GM18499 (cell line): ENCODE measurements around the gene SEPTIN2.
"Not testable (repeated sequence)": the region's sequence is repeated elsewhere in the genome, so short reads cannot be mapped to it uniquely, and the experiment has no call there.

Source experiments
- ATAC-seq: cut with Tn5 transposase; IDR thresholded peaks from one replicate; pipeline ENCODE4 v1.9.1; 2021; ENCODE audit warnings: moderate number of reproducible peaks; ENCODE audit not compliant: insufficient read depth, unreplicated experiment

The SEPTIN2 gene

GRCh38 chr2:241312082-241312481 lies 3.6 kb upstream of the SEPTIN2 start:
- ATAC-seq, result no peak

GRCh38 chr2:241313543-241314095 lies 2.1 kb upstream of the SEPTIN2 start:
- no peak for ATAC-seq

GRCh38 chr2:241314226-241315092 lies 1.3 kb upstream of the SEPTIN2 start:
- no peak for ATAC-seq

- ATAC-seq, result peak; percentile 45
These were observed 439 bp upstream of the SEPTIN2 start, which contains the start of gene HDLBP for GRCh38 chr2:241315093-241315878. HDLBP (minus strand) TSS chr2:241315672; CDS start chr2:241266869, 48,803 bp downstream.

GRCh38 chr2:241316825-241317224 lies 1.1 kb downstream of the SEPTIN2 start:
- ATAC-seq, result no peak

- ATAC-seq, result no peak
These were observed 1.7 kb downstream of the SEPTIN2 start for GRCh38 chr2:241317391-241317790.

GRCh38 chr2:241318830-241319229 lies 3.1 kb downstream of the SEPTIN2 start:
- ATAC-seq, result not testable (repeated sequence)

- no peak for ATAC-seq
These were observed 4.7 kb downstream of the SEPTIN2 start for GRCh38 chr2:241320394-241320793.

GRCh38 chr2:241321033-241321432 lies 5.3 kb downstream of the SEPTIN2 start:
- no peak for ATAC-seq

GRCh38 chr2:241321886-241322285 lies 6.2 kb downstream of the SEPTIN2 start:
- ATAC-seq, result no peak

GRCh38 chr2:241323778-241324177 lies 8.1 kb downstream of the SEPTIN2 start:
- no peak for ATAC-seq

- no peak for ATAC-seq
These were observed 9.1 kb downstream of the SEPTIN2 start for GRCh38 chr2:241324775-241325174.

- no peak for ATAC-seq
These were observed 9.5 kb downstream of the SEPTIN2 start for GRCh38 chr2:241325257-241325656.

- no peak for ATAC-seq
These were observed 14.2 kb downstream of the SEPTIN2 start for GRCh38 chr2:241329669-241330615.

- no peak for ATAC-seq
These were observed 14.9 kb downstream of the SEPTIN2 start for GRCh38 chr2:241330616-241330981.

- no peak for ATAC-seq
These were observed 19.1 kb downstream of the SEPTIN2 start for GRCh38 chr2:241334813-241335212.

GRCh38 chr2:241339839-241340630 lies 24.3 kb downstream of the SEPTIN2 start:
- ATAC-seq, result no peak

GRCh38 chr2:241340631-241341163 lies 25.0 kb downstream of the SEPTIN2 start:
- no peak for ATAC-seq
